DND-41 (cell line): ENCODE data around the gene LNX1.

ENCODE experiments used
- EZH2 ChIP-seq: IDR thresholded peaks from 3 replicates; pipeline ENCODE4 v1.6.1; 2012; ENCODE audit warnings: borderline replicate concordance, low read depth, mild to moderate bottlenecking, moderate library complexity, low read length, inconsistent platforms; ENCODE audit not compliant: severe bottlenecking
- TF ChIP-seq, protein P1 (sequence below): IDR thresholded peaks from 2 replicates; pipeline ENCODE4 v1.5.1; 2012; ENCODE audit warnings: borderline replicate concordance, low read length, moderate library complexity, mild to moderate bottlenecking; ENCODE audit not compliant: poor library complexity, severe bottlenecking; ENCODE audit errors: extremely low read depth

DNA sequence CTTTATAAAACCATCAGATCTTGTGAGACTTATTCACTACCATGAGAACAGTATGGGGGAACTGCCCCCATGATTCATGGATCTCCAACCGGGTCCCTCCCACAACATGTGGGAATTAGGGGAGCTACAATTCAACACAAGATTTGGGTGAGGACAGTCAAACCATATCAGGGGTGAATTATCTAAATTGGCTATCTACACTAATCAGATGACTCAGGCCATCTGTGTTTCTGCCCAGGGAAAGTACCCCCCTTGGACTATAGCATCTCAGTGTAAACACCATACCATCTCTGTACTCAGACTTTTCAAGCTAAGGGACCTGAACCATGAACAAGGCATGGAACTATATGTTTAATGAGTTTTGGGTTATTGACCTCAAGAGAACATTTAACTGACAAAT lies 76.8 kb downstream of the LNX1 start:
- TF ChIP-seq, protein P1, sequence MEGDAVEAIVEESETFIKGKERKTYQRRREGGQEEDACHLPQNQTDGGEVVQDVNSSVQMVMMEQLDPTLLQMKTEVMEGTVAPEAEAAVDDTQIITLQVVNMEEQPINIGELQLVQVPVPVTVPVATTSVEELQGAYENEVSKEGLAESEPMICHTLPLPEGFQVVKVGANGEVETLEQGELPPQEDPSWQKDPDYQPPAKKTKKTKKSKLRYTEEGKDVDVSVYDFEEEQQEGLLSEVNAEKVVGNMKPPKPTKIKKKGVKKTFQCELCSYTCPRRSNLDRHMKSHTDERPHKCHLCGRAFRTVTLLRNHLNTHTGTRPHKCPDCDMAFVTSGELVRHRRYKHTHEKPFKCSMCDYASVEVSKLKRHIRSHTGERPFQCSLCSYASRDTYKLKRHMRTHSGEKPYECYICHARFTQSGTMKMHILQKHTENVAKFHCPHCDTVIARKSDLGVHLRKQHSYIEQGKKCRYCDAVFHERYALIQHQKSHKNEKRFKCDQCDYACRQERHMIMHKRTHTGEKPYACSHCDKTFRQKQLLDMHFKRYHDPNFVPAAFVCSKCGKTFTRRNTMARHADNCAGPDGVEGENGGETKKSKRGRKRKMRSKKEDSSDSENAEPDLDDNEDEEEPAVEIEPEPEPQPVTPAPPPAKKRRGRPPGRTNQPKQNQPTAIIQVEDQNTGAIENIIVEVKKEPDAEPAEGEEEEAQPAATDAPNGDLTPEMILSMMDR, result no peak
- TF ChIP-seq EZH2, result no peak
